ENCODE data around the gene TPBGL. TPM values are rescaled to one million over a fixed set of nuclear protein-coding genes. Genes with fewer than 3 reads are reported as not detected.

The TPBGL gene
- total RNA-seq (under 1 TPM; 0.16 TPM), polyA plus RNA-seq (under 1 TPM; 0.09 to 0.24 (median 0.12) TPM), total RNA-seq (0 to 0.22 (median 0.03) reads per million in 6 experiments)

- Mint-ChIP-seq H3K9me3 (no peaks in the 10 kb centered on the region), H3K27me3 (peaks cover 17 to 58% (median 44%) of the 10 kb centered on the region in 5 donors), H3K4me1 (peaks cover 3 to 15% (median 10%) of the 10 kb centered on the region in 4 donors), H3K4me3 (peak within 1 kb of the TSS; percentile 64 to 88 (median 74)), H3K36me3 (peaks cover 0 to 3% (median 0%) of the 10 kb centered on the region in 3 donors), H3K27ac (peak within 1 kb of the TSS in 2 of 10 donors; percentile 24 to 37)
- POLR2A ChIA-PET = interaction anchor here (1.5 to 2.9 kb wide), 3 partner anchors 31 to 97 kb away, joined by 9 to 15 read pairs (median 10); no protein-coding TSS in a partner anchor
- no peak for DNase-seq
- no peak for ATAC-seq
Measured at GRCh38 chr11:75240311-75241035, at the start of gene TPBGL. Gene TPBGL (plus strand): TSS chr11:75240774. CDS start chr11:75241050, 276 bp downstream.

- H3K4me3 Mint-ChIP-seq = peak overlapping the region in 1 of 10 donors; percentile 62
- POLR2A ChIA-PET = no interaction called here
Measured at GRCh38 chr11:75191330-75191717, 49.2 kb upstream of the TPBGL start.

GRCh38 chr11:75193271-75193670, 47.3 kb upstream of the TPBGL start:
- Mint-ChIP-seq H3K4me1 (no peaks in the 10 kb centered on the region), H3K4me3 (no peak overlapping the region), H3K27ac (peak overlapping the region in 1 of 10 donors; percentile 43), H3K27me3 (no peaks in the 10 kb centered on the region), H3K9me3 (no peaks in the 10 kb centered on the region), H3K36me3 (no peaks in the 10 kb centered on the region)
- ATAC-seq (no peak), DNase-seq (no peak)
- POLR2A ChIA-PET = no interaction called here

More at GRCh38 chr11:75191330-75191717, 49.2 kb upstream of the TPBGL start:
- H3K9me3 Mint-ChIP-seq = no peaks in the 10 kb centered on the region
- H3K36me3 Mint-ChIP-seq = no peaks in the 10 kb centered on the region
- DNase-seq (no peak), ATAC-seq (no peak)
- no peaks in the 10 kb centered on the region for H3K4me1 Mint-ChIP-seq
- H3K27ac Mint-ChIP-seq = no peak overlapping the region
- peaks cover 0 to 1% (median 0%) of the 10 kb centered on the region in 5 donors for H3K27me3 Mint-ChIP-seq

- no peak overlapping the region for H3K4me3 Mint-ChIP-seq
- H3K9me3 Mint-ChIP-seq = no peaks in the 10 kb centered on the region
- ATAC-seq (no peak), DNase-seq (no peak)
- POLR2A ChIA-PET = no interaction called here
- peak overlapping the region in 1 of 10 donors; percentile 43 for H3K27ac Mint-ChIP-seq
- H3K27me3 Mint-ChIP-seq = no peaks in the 10 kb centered on the region
- H3K4me1 Mint-ChIP-seq = no peaks in the 10 kb centered on the region
- H3K36me3 Mint-ChIP-seq = no peaks in the 10 kb centered on the region
Measured at GRCh38 chr11:75193711-75194110, 46.9 kb upstream of the TPBGL start.

GRCh38 chr11:75194147-75194546, 46.4 kb upstream of the TPBGL start:
- no peak overlapping the region for H3K27ac Mint-ChIP-seq
- H3K27me3 Mint-ChIP-seq = no peaks in the 10 kb centered on the region
- peaks cover 0 to 2% (median 0%) of the 10 kb centered on the region in 4 donors for H3K4me1 Mint-ChIP-seq
- H3K9me3 Mint-ChIP-seq = no peaks in the 10 kb centered on the region
- H3K4me3 Mint-ChIP-seq = no peak overlapping the region
- POLR2A ChIA-PET = no interaction called here
- H3K36me3 Mint-ChIP-seq = no peaks in the 10 kb centered on the region
- ATAC-seq (no peak), DNase-seq (no peak)

- H3K27me3 Mint-ChIP-seq = no peaks in the 10 kb centered on the region
- H3K9me3 Mint-ChIP-seq = no peaks in the 10 kb centered on the region
- POLR2A ChIA-PET = no interaction called here
- no peaks in the 10 kb centered on the region for H3K36me3 Mint-ChIP-seq
- H3K4me1 Mint-ChIP-seq = peaks cover 0 to 2% (median 0%) of the 10 kb centered on the region in 4 donors
- no peak overlapping the region for H3K27ac Mint-ChIP-seq
- ATAC-seq (no peak), DNase-seq (no peak)
- H3K4me3 Mint-ChIP-seq = no peak overlapping the region
Measured at GRCh38 chr11:75195167-75195962, 45.2 kb upstream of the TPBGL start.

GRCh38 chr11:75196426-75196825, 44.1 kb upstream of the TPBGL start:
- Mint-ChIP-seq H3K4me1 (peaks cover 0 to 2% (median 0%) of the 10 kb centered on the region in 4 donors), H3K9me3 (no peaks in the 10 kb centered on the region), H3K27me3 (peaks cover 0 to under 1% (median 0%) of the 10 kb centered on the region in 5 donors), H3K4me3 (no peak overlapping the region), H3K27ac (no peak overlapping the region), H3K36me3 (no peaks in the 10 kb centered on the region)
- POLR2A ChIA-PET = no interaction called here
- ATAC-seq (no peak), DNase-seq (no peak)

GRCh38 chr11:75197512-75198277, 42.9 kb upstream of the TPBGL start:
- POLR2A ChIA-PET = no interaction called here

GRCh38 chr11:75198278-75198973, 42.1 kb upstream of the TPBGL start:
- DNase-seq = no peak
- peaks cover 0 to 9% (median 0%) of the 10 kb centered on the region in 5 donors for H3K27me3 Mint-ChIP-seq
- no peaks in the 10 kb centered on the region for H3K36me3 Mint-ChIP-seq
- peaks cover 0 to 2% (median 0%) of the 10 kb centered on the region in 4 donors for H3K4me1 Mint-ChIP-seq
- no peaks in the 10 kb centered on the region for H3K9me3 Mint-ChIP-seq
- POLR2A ChIA-PET = no interaction called here
- no peak for ATAC-seq
- no peak overlapping the region for H3K27ac Mint-ChIP-seq
- H3K4me3 Mint-ChIP-seq = no peak overlapping the region

More at GRCh38 chr11:75197512-75198277, 42.9 kb upstream of the TPBGL start:
- peaks cover 0 to 9% (median 0%) of the 10 kb centered on the region in 5 donors for H3K27me3 Mint-ChIP-seq
- no peak for ATAC-seq
- H3K4me3 Mint-ChIP-seq = no peak overlapping the region
- H3K9me3 Mint-ChIP-seq = no peaks in the 10 kb centered on the region
- no peak overlapping the region for H3K27ac Mint-ChIP-seq
- H3K4me1 Mint-ChIP-seq = peaks cover 0 to 2% (median 0%) of the 10 kb centered on the region in 4 donors
- DNase-seq = no peak
- H3K36me3 Mint-ChIP-seq = no peaks in the 10 kb centered on the region

GRCh38 chr11:75199412-75199955, 41.1 kb upstream of the TPBGL start:
- Mint-ChIP-seq H3K27me3 (peaks cover 0 to 9% (median 0%) of the 10 kb centered on the region in 5 donors), H3K4me3 (no peak overlapping the region), H3K36me3 (no peaks in the 10 kb centered on the region), H3K4me1 (peaks cover 0 to 2% (median 0%) of the 10 kb centered on the region in 4 donors), H3K27ac (peak overlapping the region in 1 of 10 donors; percentile 78), H3K9me3 (no peaks in the 10 kb centered on the region)
- POLR2A ChIA-PET = no interaction called here
- DNase-seq (no peak), ATAC-seq (no peak)

GRCh38 chr11:75200051-75200450, 40.5 kb upstream of the TPBGL start:
- H3K36me3 Mint-ChIP-seq = no peaks in the 10 kb centered on the region
- H3K9me3 Mint-ChIP-seq = no peaks in the 10 kb centered on the region
- no peak overlapping the region for H3K4me3 Mint-ChIP-seq
- DNase-seq (no peak), ATAC-seq (no peak)
- H3K27me3 Mint-ChIP-seq = peaks cover 0 to 9% (median 0%) of the 10 kb centered on the region in 5 donors
- peaks cover 0 to 2% (median 0%) of the 10 kb centered on the region in 4 donors for H3K4me1 Mint-ChIP-seq
- POLR2A ChIA-PET = interaction anchor here (0.5 kb wide), 1 partner anchor 562 kb away, joined by 5 read pairs; no protein-coding TSS in a partner anchor
- H3K27ac Mint-ChIP-seq = peak overlapping the region in 1 of 10 donors; percentile 46
